ENCODE results near the gene TMPRSS11F. TPM values are rescaled to one million over a fixed set of nuclear protein-coding genes. Genes with fewer than 3 reads are reported as not detected.

The TMPRSS11F gene
- total and polyA plus RNA-seq, 2 donors: 0.09 to 0.18 TPM

DNA sequence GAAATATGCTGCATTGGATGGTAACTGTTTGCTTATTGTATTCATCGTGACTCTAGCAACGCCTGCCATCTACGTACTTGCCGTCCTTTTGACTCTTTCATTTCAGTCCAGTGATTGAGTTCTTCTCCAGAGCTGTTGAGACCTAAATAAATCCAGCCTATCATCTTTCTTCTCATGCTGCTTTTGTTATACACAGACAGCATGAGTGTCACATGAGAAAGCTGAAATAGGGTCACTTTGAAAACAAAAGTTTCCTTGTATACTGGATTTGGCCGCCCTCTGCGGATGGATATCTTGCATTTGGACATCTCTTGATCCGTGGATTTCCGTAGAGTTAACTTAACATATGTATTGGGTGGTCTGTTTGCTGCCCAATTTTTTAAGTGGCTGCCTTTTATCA lies 67.2 kb downstream of the TMPRSS11F start:
- Histone ChIP-seq H3K4me3 (ENCODE audit: low read length in 2 of 2) (no peak overlapping the region), H3K9me3 (ENCODE audit: control insufficient read depth in 2 of 2, insufficient read depth in 1 of 2, low read length in 1 of 2) (no peaks in the 10 kb centered on the region), H3K27me3 (ENCODE audit: control insufficient read depth in 2 of 2, insufficient read depth in 1 of 2, low read length in 1 of 2) (no peaks in the 10 kb centered on the region), H3K4me1 (ENCODE audit: control insufficient read depth in 2 of 2, insufficient read depth in 2 of 2, low read length in 2 of 2) (no peaks in the 10 kb centered on the region), H3K27ac (ENCODE audit: low read depth in 1 of 2, low read length in 1 of 2) (no peak overlapping the region), H3K36me3 (ENCODE audit: control insufficient read depth in 2 of 2, insufficient read depth in 2 of 2, low read length in 1 of 2) (no peaks in the 10 kb centered on the region)
- no peak for DNase-seq (ENCODE audit: low read depth in 6 of 9, low spot score in 9 of 9)
- 96% methylated on average over 8 of the region's 8 CpGs for WGBS

DNA sequence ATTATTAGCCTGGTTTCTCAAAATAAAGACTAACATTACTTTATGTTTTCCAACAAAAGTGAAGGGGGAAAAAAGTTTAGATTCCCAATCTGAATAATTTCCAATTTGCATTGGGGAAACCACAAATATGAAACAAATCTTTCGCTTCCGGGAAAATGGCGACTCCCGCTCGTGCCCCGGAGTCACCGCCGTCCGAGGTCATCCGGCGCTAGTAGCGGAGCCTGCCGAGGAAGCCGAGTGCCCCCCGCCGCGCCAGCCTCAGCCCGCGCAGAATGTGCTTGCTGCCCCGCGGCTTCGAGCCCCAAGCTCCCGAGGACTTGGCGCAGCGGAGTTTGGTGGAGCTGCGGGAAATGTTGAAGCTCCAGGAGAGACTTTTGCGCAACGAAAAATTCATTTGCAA lies 91.4 kb downstream of the TMPRSS11F start:
- 98% methylated on average over 28 of the region's 28 CpGs for WGBS
- H3K9me3 ChIP-seq (ENCODE audit: control insufficient read depth in 2 of 2, insufficient read depth in 1 of 2, low read length in 1 of 2): no peaks in the 10 kb centered on the region
- H3K36me3 ChIP-seq (ENCODE audit: control insufficient read depth in 2 of 2, insufficient read depth in 2 of 2, low read length in 1 of 2): no peaks in the 10 kb centered on the region
- H3K27ac ChIP-seq (ENCODE audit: low read depth in 1 of 2, low read length in 1 of 2): no peak overlapping the region
- no peak for DNase-seq (ENCODE audit: low read depth in 6 of 9, low spot score in 9 of 9)
- no peaks in the 10 kb centered on the region for H3K27me3 ChIP-seq (ENCODE audit: control insufficient read depth in 2 of 2, insufficient read depth in 1 of 2, low read length in 1 of 2)
- no peaks in the 10 kb centered on the region for H3K4me1 ChIP-seq (ENCODE audit: control insufficient read depth in 2 of 2, insufficient read depth in 2 of 2, low read length in 2 of 2)
- H3K4me3 ChIP-seq (ENCODE audit: low read length in 2 of 2): no peak overlapping the region

DNA sequence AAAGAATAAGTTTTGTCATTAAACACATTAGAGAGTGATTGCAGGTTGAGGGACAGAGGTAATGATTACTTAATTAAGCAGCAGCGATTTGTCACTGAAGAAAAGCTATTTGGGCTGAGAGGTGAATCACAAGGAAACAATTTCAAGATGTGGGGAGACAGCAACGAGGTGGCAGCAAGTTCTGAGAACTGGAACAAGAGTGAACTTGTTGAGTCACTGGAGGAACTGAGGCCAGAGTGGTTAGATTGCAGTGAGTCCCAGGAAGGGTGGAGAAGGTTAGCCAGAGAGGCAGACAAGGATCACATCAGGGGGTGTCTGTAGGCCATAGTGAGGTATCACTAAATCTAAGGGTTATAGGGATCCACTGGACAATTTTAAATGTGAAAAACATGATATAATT lies 108.5 kb downstream of the TMPRSS11F start:
- Histone ChIP-seq H3K27me3 (ENCODE audit: control insufficient read depth in 2 of 2, insufficient read depth in 1 of 2, low read length in 1 of 2) (no peaks in the 10 kb centered on the region), H3K4me3 (ENCODE audit: low read length in 2 of 2) (no peak overlapping the region), H3K9me3 (ENCODE audit: control insufficient read depth in 2 of 2, insufficient read depth in 1 of 2, low read length in 1 of 2) (no peaks in the 10 kb centered on the region), H3K27ac (ENCODE audit: low read depth in 1 of 2, low read length in 1 of 2) (no peak overlapping the region), H3K36me3 (ENCODE audit: control insufficient read depth in 2 of 2, insufficient read depth in 2 of 2, low read length in 1 of 2) (no peaks in the 10 kb centered on the region), H3K4me1 (ENCODE audit: control insufficient read depth in 2 of 2, insufficient read depth in 2 of 2, low read length in 2 of 2) (no peaks in the 10 kb centered on the region)
- DNase-seq (ENCODE audit: low read depth in 6 of 9, low spot score in 9 of 9): no peak
- WGBS: 78% methylated on average over 2 of the region's 2 CpGs

DNA sequence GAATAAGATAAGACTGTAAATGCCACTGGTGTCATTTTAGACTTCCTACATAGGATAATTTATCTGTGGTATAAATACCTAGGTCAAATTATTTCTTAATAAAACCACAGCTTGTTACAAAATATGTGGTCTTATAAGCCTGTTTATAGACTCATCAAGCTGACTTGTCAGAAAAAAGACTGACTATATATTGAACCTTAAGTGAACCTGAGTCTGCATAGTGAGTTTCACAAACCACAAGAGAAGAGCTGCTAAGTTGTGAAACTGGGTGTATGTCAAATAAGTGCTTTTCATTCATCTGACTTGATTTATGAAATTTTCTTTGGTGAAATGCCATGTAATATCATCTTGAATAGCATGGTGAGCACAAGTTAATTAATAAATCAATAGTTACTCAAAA lies 118.0 kb downstream of the TMPRSS11F start:
- H3K27me3 ChIP-seq (ENCODE audit: control insufficient read depth in 2 of 2, insufficient read depth in 1 of 2, low read length in 1 of 2): no peaks in the 10 kb centered on the region
- H3K9me3 ChIP-seq (ENCODE audit: control insufficient read depth in 2 of 2, insufficient read depth in 1 of 2, low read length in 1 of 2): no peaks in the 10 kb centered on the region
- H3K27ac ChIP-seq (ENCODE audit: low read depth in 1 of 2, low read length in 1 of 2): no peak overlapping the region
- no peak for DNase-seq (ENCODE audit: low read depth in 6 of 9, low spot score in 9 of 9)
- no peak overlapping the region for H3K4me3 ChIP-seq (ENCODE audit: low read length in 2 of 2)
- no peaks in the 10 kb centered on the region for H3K4me1 ChIP-seq (ENCODE audit: control insufficient read depth in 2 of 2, insufficient read depth in 2 of 2, low read length in 2 of 2)
- H3K36me3 ChIP-seq (ENCODE audit: control insufficient read depth in 2 of 2, insufficient read depth in 2 of 2, low read length in 1 of 2): no peaks in the 10 kb centered on the region

Other genes with a start within 250 kb of the TMPRSS11F start
- 0.05 TPM for gene TMPRSS11D, start 245.9 kb downstream of the TMPRSS11F start, total RNA-seq
- 1.3 TPM for gene TMPRSS11D, start 245.9 kb downstream of the TMPRSS11F start, polyA plus RNA-seq
- gene TMPRSS11A, start 166.4 kb downstream of the TMPRSS11F start, total RNA-seq: 0.24 TPM
- 0.91 TPM for gene TMPRSS11A, start 166.4 kb downstream of the TMPRSS11F start, polyA plus RNA-seq
- gene TMPRSS11B, start 115.8 kb upstream of the TMPRSS11F start, total RNA-seq: 0.05 TPM
- gene TMPRSS11B, start 115.8 kb upstream of the TMPRSS11F start, polyA plus RNA-seq: 0.75 TPM
- 69.4 TPM for gene YTHDC1, start 220.2 kb upstream of the TMPRSS11F start, total RNA-seq
- 90.8 TPM for gene YTHDC1, start 220.2 kb upstream of the TMPRSS11F start, polyA plus RNA-seq